ENCODE results near the gene GATA2.

The GATA2 gene

DNA sequence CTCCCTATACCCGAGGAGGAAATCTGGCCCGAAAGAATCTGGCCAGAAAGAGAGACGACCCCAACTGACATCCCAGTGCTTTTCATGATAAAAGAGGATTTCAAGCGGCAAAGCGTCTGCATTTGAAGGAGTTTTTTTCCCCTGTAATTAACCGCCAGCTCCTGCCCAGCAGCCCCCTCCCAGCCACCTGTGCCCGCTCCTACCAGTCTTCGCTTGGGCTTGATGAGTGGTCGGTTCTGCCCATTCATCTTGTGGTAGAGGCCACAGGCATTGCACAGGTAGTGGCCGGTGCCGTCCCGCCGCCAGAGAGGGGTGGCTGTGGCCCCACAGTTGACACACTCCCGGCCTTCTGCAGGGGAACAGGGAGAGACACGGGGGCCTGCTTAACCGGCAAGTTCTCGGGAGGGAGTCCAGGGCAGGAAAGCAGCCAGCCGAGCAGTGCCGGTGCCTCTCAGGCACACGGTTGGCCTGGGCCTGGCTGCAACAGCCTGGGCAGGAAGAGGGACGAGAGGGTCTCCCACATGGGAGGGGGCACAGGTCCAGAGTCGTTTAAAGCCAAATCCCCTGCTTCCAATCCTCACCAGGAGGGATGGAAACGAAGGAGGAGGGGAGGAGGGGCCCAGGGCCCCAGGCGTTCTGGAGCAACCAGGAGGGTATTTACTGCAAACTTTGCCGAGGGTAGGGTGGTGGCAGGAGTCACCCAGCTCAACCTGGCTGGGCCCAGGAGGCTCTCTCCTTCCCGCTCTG is 9.2 kb downstream of the GATA2 start:
- DNase-seq (ENCODE audit: low read depth): no peak
- H3K4me3 ChIP-seq (ENCODE audit: low read depth, low read length): no peak overlapping the region
- TF ChIP-seq MAX (IDR thresholded peaks at IDR 0.05; ENCODE audit: low read depth, low read length) (no peak), POLR2A (IDR thresholded peaks at IDR 0.05; ENCODE audit: extremely low read depth, insufficient read length) (no peak), MYC (IDR thresholded peaks at IDR 0.05; ENCODE audit: low read depth, low read length) (no peak)
- TF ChIP-seq, protein P1, sequence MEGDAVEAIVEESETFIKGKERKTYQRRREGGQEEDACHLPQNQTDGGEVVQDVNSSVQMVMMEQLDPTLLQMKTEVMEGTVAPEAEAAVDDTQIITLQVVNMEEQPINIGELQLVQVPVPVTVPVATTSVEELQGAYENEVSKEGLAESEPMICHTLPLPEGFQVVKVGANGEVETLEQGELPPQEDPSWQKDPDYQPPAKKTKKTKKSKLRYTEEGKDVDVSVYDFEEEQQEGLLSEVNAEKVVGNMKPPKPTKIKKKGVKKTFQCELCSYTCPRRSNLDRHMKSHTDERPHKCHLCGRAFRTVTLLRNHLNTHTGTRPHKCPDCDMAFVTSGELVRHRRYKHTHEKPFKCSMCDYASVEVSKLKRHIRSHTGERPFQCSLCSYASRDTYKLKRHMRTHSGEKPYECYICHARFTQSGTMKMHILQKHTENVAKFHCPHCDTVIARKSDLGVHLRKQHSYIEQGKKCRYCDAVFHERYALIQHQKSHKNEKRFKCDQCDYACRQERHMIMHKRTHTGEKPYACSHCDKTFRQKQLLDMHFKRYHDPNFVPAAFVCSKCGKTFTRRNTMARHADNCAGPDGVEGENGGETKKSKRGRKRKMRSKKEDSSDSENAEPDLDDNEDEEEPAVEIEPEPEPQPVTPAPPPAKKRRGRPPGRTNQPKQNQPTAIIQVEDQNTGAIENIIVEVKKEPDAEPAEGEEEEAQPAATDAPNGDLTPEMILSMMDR (IDR thresholded peaks at IDR 0.05; ENCODE audit: low read depth, low read length): no peak

GRCh38 chr3:128482666-128483656 is 10.0 kb downstream of the GATA2 start:
- DNase-seq (ENCODE audit: low read depth): no peak
- TF ChIP-seq POLR2A (IDR thresholded peaks at IDR 0.05; ENCODE audit: extremely low read depth, insufficient read length) (no peak), MYC (IDR thresholded peaks at IDR 0.05; ENCODE audit: low read depth, low read length) (no peak), MAX (IDR thresholded peaks at IDR 0.05; ENCODE audit: low read depth, low read length) (no peak)
- TF ChIP-seq, protein P1 (IDR thresholded peaks at IDR 0.05; ENCODE audit: low read depth, low read length): no peak
- no peak overlapping the region for H3K4me3 ChIP-seq (ENCODE audit: low read depth, low read length)

GRCh38 chr3:128482175-128482574 is 10.8 kb downstream of the GATA2 start:
- no peak for DNase-seq (ENCODE audit: low read depth)
- no peak for TF ChIP-seq POLR2A (IDR thresholded peaks at IDR 0.05; ENCODE audit: extremely low read depth, insufficient read length)
- TF ChIP-seq MAX (IDR thresholded peaks at IDR 0.05; ENCODE audit: low read depth, low read length): no peak
- TF ChIP-seq, protein P1 (IDR thresholded peaks at IDR 0.05; ENCODE audit: low read depth, low read length): no peak
- TF ChIP-seq MYC (IDR thresholded peaks at IDR 0.05; ENCODE audit: low read depth, low read length): no peak
- H3K4me3 ChIP-seq (ENCODE audit: low read depth, low read length): no peak overlapping the region

GRCh38 chr3:128481438-128481942 is 11.5 kb downstream of the GATA2 start:
- no peak for DNase-seq (ENCODE audit: low read depth)
- H3K4me3 ChIP-seq (ENCODE audit: low read depth, low read length): no peak overlapping the region
- no peak for TF ChIP-seq MAX (IDR thresholded peaks at IDR 0.05; ENCODE audit: low read depth, low read length)
- TF ChIP-seq, protein P1 (IDR thresholded peaks at IDR 0.05; ENCODE audit: low read depth, low read length): no peak
- TF ChIP-seq POLR2A (IDR thresholded peaks at IDR 0.05; ENCODE audit: extremely low read depth, insufficient read length): no peak
- no peak for TF ChIP-seq MYC (IDR thresholded peaks at IDR 0.05; ENCODE audit: low read depth, low read length)

DNA sequence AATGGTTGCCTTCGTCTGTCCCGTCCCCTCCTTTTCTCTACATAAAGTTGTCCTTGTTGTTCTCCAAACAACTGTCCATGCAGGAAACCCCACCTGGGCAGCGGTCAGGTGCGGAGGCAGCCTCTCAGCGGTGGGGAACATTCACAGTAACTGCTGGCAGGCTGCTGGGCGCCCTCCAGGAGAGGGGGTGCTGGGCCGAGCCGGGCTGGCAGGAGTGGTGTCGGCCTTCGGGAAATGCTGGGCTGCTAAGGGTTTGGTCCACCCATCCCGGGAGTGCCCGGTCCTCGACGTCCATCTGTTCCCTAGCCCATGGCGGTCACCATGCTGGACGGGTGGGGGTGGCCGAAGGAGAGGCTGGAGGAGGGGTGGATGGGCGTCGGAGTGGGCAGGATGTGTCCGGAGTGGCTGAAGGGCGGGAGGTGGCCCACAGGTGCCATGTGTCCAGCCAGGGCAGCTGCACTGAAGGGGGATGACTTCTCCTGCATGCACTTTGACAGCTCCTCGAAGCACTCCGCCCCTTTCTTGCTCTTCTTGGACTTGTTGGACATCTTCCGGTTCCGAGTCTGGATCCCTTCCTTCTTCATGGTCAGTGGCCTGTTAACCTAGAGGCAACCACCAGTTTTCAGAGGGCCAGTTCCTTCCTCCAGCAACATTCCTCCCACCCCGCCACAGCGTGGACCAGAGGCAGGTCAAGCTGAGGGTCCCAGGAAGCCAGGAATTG is 12.1 kb downstream of the GATA2 start:
- no peak for TF ChIP-seq MAX (IDR thresholded peaks at IDR 0.05; ENCODE audit: low read depth, low read length)
- no peak for TF ChIP-seq POLR2A (IDR thresholded peaks at IDR 0.05; ENCODE audit: extremely low read depth, insufficient read length)
- no peak for TF ChIP-seq MYC (IDR thresholded peaks at IDR 0.05; ENCODE audit: low read depth, low read length)
- TF ChIP-seq, protein P1 (IDR thresholded peaks at IDR 0.05; ENCODE audit: low read depth, low read length): no peak
- H3K4me3 ChIP-seq (ENCODE audit: low read depth, low read length): no peak overlapping the region
- no peak for DNase-seq (ENCODE audit: low read depth)

Measured in NB4 (cell line).